IMR-90 (cell line): ENCODE results near the gene NCDN. TPM values are rescaled to one million over a fixed set of nuclear protein-coding genes. Genes with fewer than 3 reads are reported as not detected.

Experiments
- ATAC-seq: fragments of 200-7000 bp; cut with Tn5 transposase; 2 replicates; pipeline ENCODE4 v1.9.1; 2020; ENCODE audit warnings: low read depth, mild to moderate bottlenecking, moderate library complexity
- BruUV-seq: library from RNA; stranded (reverse); fragments of 400-500 nt; replicated peaks from 2 replicates; lab custom pipeline; 2021; lab: Mats Ljungman, UMichigan
- CTCF ChIA-PET: fragments of 300-600 bp; formaldehyde crosslinking; extraction: SDS; loops from one replicate; lab custom pipeline; 2021; ENCODE audit warnings: antibody characterized with exemption; lab: Yijun Ruan, JAX
- POLR2A ChIA-PET: fragments of 300-600 bp; sonication (Branson Sonifier 250); formaldehyde crosslinking; loops from one replicate; lab custom pipeline; 2022; ENCODE audit warnings: antibody characterized with exemption; ENCODE audit not compliant: unreplicated experiment; lab: Charles Lee
- DNase-seq: peaks from one replicate; pipeline ENCODE4 v3.0.0; 2013
- H2AFZ ChIP-seq: replicated peaks from 2 replicates; pipeline ENCODE3; 2013; ENCODE audit warnings: low read length, mild to moderate bottlenecking; ENCODE audit not compliant: poor library complexity
- H2AK5ac ChIP-seq: 2 replicates; pipeline ENCODE4 v1.6.1; 2013; ENCODE audit warnings: low read depth, low read length, inconsistent platforms
- H2AK9ac ChIP-seq: replicated peaks from 2 replicates; pipeline ENCODE3; 2013; ENCODE audit warnings: mild to moderate bottlenecking, low read depth, low read length, moderate library complexity; ENCODE audit not compliant: poor library complexity
- H2BK120ac ChIP-seq: 2 replicates; pipeline ENCODE4 v1.6.1; 2013; ENCODE audit warnings: low read depth, low read length, inconsistent platforms
- H2BK15ac ChIP-seq: 3 replicates; pipeline ENCODE4 v1.6.1; 2013; ENCODE audit warnings: low read depth, low read length, inconsistent platforms
- H2BK20ac ChIP-seq: 2 replicates; pipeline ENCODE4 v1.6.1; 2013; ENCODE audit warnings: low read depth, mild to moderate bottlenecking, inconsistent platforms, low read length, moderate library complexity
- H2BK5ac ChIP-seq: 2 replicates; pipeline ENCODE4 v1.6.1; 2013; ENCODE audit warnings: mild to moderate bottlenecking, low read depth, low read length, inconsistent platforms; ENCODE audit not compliant: poor library complexity, severe bottlenecking
- H3K14ac ChIP-seq: replicated peaks from 2 replicates; pipeline ENCODE4 v1.6.1; 2013; ENCODE audit warnings: low read depth, low read length, inconsistent platforms
- H3K18ac ChIP-seq: 2 replicates; pipeline ENCODE4 v1.6.1; 2013; ENCODE audit warnings: low read depth, low read length, control low read depth
- H3K23ac ChIP-seq: 2 replicates; pipeline ENCODE4 v1.6.1; 2013; ENCODE audit warnings: low read depth, low read length, inconsistent platforms
- H3K27ac ChIP-seq: 2 replicates; pipeline ENCODE4 v1.5.1; 2013; ENCODE audit warnings: mild to moderate bottlenecking, control low read depth, low read length; ENCODE audit not compliant: insufficient read depth
- H3K27me3 ChIP-seq: 2 replicates; pipeline ENCODE4 v1.6.1; 2013; ENCODE audit warnings: low read length; ENCODE audit not compliant: control insufficient read depth, insufficient read depth
- H3K36me3 ChIP-seq: 2 replicates; pipeline ENCODE4 v1.6.1; 2013; ENCODE audit warnings: low read length, mixed read lengths; ENCODE audit not compliant: control insufficient read depth, insufficient read depth
- H3K4ac ChIP-seq: 2 replicates; pipeline ENCODE4 v1.6.1; 2013; ENCODE audit warnings: low read depth, low read length, inconsistent platforms
- H3K4me1 ChIP-seq: 2 replicates; pipeline ENCODE4 v1.6.1; 2013; ENCODE audit warnings: low read length, mixed read lengths; ENCODE audit not compliant: control insufficient read depth, insufficient read depth
- H3K4me2 ChIP-seq: 2 replicates; pipeline ENCODE4 v1.6.1; 2013; ENCODE audit warnings: low read depth, mild to moderate bottlenecking, control low read depth, low read length, moderate library complexity
- H3K4me3 ChIP-seq: 2 replicates; pipeline ENCODE4 v1.5.1; 2013; ENCODE audit warnings: low read depth, mild to moderate bottlenecking, control low read depth, low read length, moderate library complexity; ENCODE audit not compliant: insufficient read depth
- H3K56ac ChIP-seq: 2 replicates; pipeline ENCODE4 v1.6.1; 2013; ENCODE audit warnings: low read length, inconsistent platforms; ENCODE audit not compliant: insufficient read depth; ENCODE audit errors: extremely low read depth
- H3K79me1 ChIP-seq, 2 experiments: 2 replicates each; pipeline ENCODE4 v1.6.1; 2013; ENCODE audit warnings: low read length in 2 of 2, inconsistent platforms in 1 of 2, low read depth in 1 of 2
- H3K9ac ChIP-seq: 2 replicates; pipeline ENCODE4 v1.6.1; 2013; ENCODE audit warnings: low read depth, low read length, control low read depth
- H3K9me1 ChIP-seq: 2 replicates; pipeline ENCODE4 v1.6.1; 2013; ENCODE audit warnings: low read length, inconsistent platforms; ENCODE audit not compliant: insufficient read depth
- H3K9me3 ChIP-seq: 2 replicates; pipeline ENCODE4 v1.6.1; 2013; ENCODE audit warnings: low read length; ENCODE audit not compliant: control insufficient read depth, insufficient read depth
- H4K20me1 ChIP-seq: 2 replicates; pipeline ENCODE4 v1.6.1; 2013; ENCODE audit warnings: low read length, inconsistent platforms; ENCODE audit not compliant: insufficient read depth
- H4K5ac ChIP-seq: 2 replicates; pipeline ENCODE4 v1.6.1; 2013; ENCODE audit warnings: mild to moderate bottlenecking, low read depth, low read length, control low read depth
- H4K8ac ChIP-seq, 2 experiments: 2 replicates each; pipeline ENCODE4 v1.6.1; 2013; ENCODE audit warnings: low read depth in 2 of 2, low read length in 2 of 2, control low read depth in 1 of 2, inconsistent platforms in 1 of 2
- H4K91ac ChIP-seq: 2 replicates; pipeline ENCODE4 v1.6.1; 2013; ENCODE audit warnings: low read depth, low read length, inconsistent platforms; ENCODE audit not compliant: insufficient read depth
- BHLHE40 ChIP-seq: fragments of 150-350 bp; IDR thresholded peaks from 2 replicates; pipeline ENCODE4 v1.6.1; 2016; ENCODE audit warnings: mild to moderate bottlenecking, low read depth, low read length
- CEBPB ChIP-seq: IDR thresholded peaks from 2 replicates; pipeline ENCODE4 v1.6.1; 2012; ENCODE audit warnings: low read depth, low read length, improper control_type of control experiment
- CHD1 ChIP-seq: IDR thresholded peaks from 2 replicates; pipeline ENCODE4 v1.6.1; 2012; ENCODE audit warnings: low read depth, low read length, improper control_type of control experiment
- FOS ChIP-seq: fragments of 150-350 bp; IDR thresholded peaks from 2 replicates; pipeline ENCODE4 v1.6.1; 2016; ENCODE audit warnings: low read depth, low read length
- MAZ ChIP-seq: IDR thresholded peaks from 2 replicates; pipeline ENCODE4 v1.6.1; 2012; ENCODE audit warnings: low read depth, mild to moderate bottlenecking, low read length, improper control_type of control experiment, moderate library complexity, borderline replicate concordance
- POLR2A ChIP-seq: IDR thresholded peaks from 2 replicates; pipeline ENCODE4 v1.6.1; 2012; ENCODE audit warnings: mild to moderate bottlenecking, low read depth, low read length
- RAD21 ChIP-seq: IDR thresholded peaks from 2 replicates; pipeline ENCODE4 v1.6.1; 2012; ENCODE audit warnings: low read length, improper control_type of control experiment
- RCOR1 ChIP-seq: IDR thresholded peaks from 2 replicates; pipeline ENCODE4 v1.6.1; 2012; ENCODE audit warnings: mild to moderate bottlenecking, low read length, improper control_type of control experiment; ENCODE audit not compliant: insufficient replicate concordance
- RFX5 ChIP-seq: IDR thresholded peaks from 2 replicates; pipeline ENCODE4 v1.8.0; 2012; ENCODE audit warnings: low read depth, mild to moderate bottlenecking, low read length, moderate library complexity
- SMC3 ChIP-seq: fragments of 150-350 bp; IDR thresholded peaks from 2 replicates; pipeline ENCODE4 v1.6.1; 2016; ENCODE audit warnings: low read depth, mild to moderate bottlenecking, antibody characterized with exemption, low read length, moderate library complexity
- USF2 ChIP-seq: fragments of 150-350 bp; IDR thresholded peaks from 2 replicates; pipeline ENCODE4 v1.6.1; 2017; ENCODE audit warnings: mild to moderate bottlenecking, antibody characterized with exemption, low read length, low read depth
- WGBS, 2 experiments: methylation state at CpG; one replicate each; pipeline versions ENCODE4 v1.1.5 to v1.1.7; 2013; ENCODE audit warnings: missing lambda C conversion rate in 2 of 2; ENCODE audit not compliant: insufficient read length in 1 of 2; ENCODE audit errors: extremely low coverage in 2 of 2; 5-methylcytosine and 5-hydroxymethylcytosine counted together
- dilution Hi-C: fragments of 300-500 bp; cut with HindIII; formaldehyde crosslinking; loops from one replicate; pipeline ENCODE4 v1.14.3; 2018; ENCODE audit warnings: low sequenced_read_pairs; ENCODE audit not compliant: unreplicated experiment
- in situ Hi-C: fragments of 300-500 bp; cut with MboI; formaldehyde crosslinking; loops from 3 replicates; pipeline ENCODE4 v1.14.3; 2019; ENCODE audit warnings: low sequenced_read_pairs, inconsistent platforms, mixed read lengths
- intact Hi-C: fragments of 100-400 bp; cut with micrococcal nuclease; formaldehyde crosslinking; loops from 2 replicates; pipeline ENCODE4 v1.10.0; 2022
- polyA plus RNA-seq, 3 experiments: library from polyadenylated mRNA; depleted of rRNA; stranded (reverse); fragments of >200 nt; gene quantifications; 2 replicates each; pipeline ENCODE4 v1.2.3, GENCODE V29; 2012; ENCODE audit warnings: low replicate concordance in 1 of 3
- total RNA-seq: library from RNA; depleted of rRNA; stranded (reverse); fragments of >200 nt; gene quantifications from 2 replicates; pipeline ENCODE4 v1.2.3, GENCODE V29; 2012
- TF ChIP-seq, protein P1 (sequence below): fragments of 150-350 bp; IDR thresholded peaks from 2 replicates; pipeline ENCODE4 v1.6.1; 2016; ENCODE audit warnings: low read depth, mild to moderate bottlenecking, low read length, moderate library complexity, borderline replicate concordance
- TF ChIP-seq, protein P2 (sequence below): conservative IDR thresholded peaks from 2 replicates; pipeline ENCODE4 v1.5.1; 2012; ENCODE audit warnings: mild to moderate bottlenecking, low read depth, low read length, improper control_type of control experiment

NCDN gene
- total and polyA plus RNA-seq, 2 of the 4 experiments (the other 2 are of a cell fraction) = 10.0 to 38.8 TPM

GRCh38 chr1:35599411-35599810, 41.8 kb downstream of the NCDN start:
- intact Hi-C loops = no loop called here

More at GRCh38 chr1:35599411-35599810, 41.8 kb downstream of the NCDN start:
- DNase-seq (no peak), ATAC-seq (no peak)
- Histone ChIP-seq H3K14ac (no peak overlapping the region), H2BK5ac (no peak overlapping the region), H3K27me3 (no peaks in the 10 kb centered on the region), H3K56ac (no peak overlapping the region), H2AK9ac (no peak overlapping the region), H3K9me3 (no peaks in the 10 kb centered on the region), H3K79me1 (peaks cover 6 to 10% of the 10 kb centered on the region in 2 experiments; a peak in 2 of 4 replicates), H3K23ac (no peak overlapping the region), H3K9me1 (peaks cover 6% of the 10 kb centered on the region), H2AFZ (no peak overlapping the region), H3K4me2 (no peak overlapping the region), H4K91ac (no peak overlapping the region), H2AK5ac (no peak overlapping the region), H2BK15ac (no peak overlapping the region), H3K9ac (no peak overlapping the region), H3K4me1 (no peaks in the 10 kb centered on the region), H3K27ac (no peak overlapping the region), H2BK120ac (no peak overlapping the region), H3K18ac (no peak overlapping the region), H3K4me3 (no peak overlapping the region), H2BK20ac (no peak overlapping the region), H4K5ac (no peak overlapping the region), H3K36me3 (peaks cover 26% of the 10 kb centered on the region), H3K4ac (no peak overlapping the region), H4K20me1 (no peaks in the 10 kb centered on the region; the same call in 1 of the 2 replicates), H4K8ac (no peak overlapping the region)
- POLR2A ChIA-PET = no interaction called here
- in situ Hi-C loops = no loop called here
- CTCF ChIA-PET = no interaction called here
- TF ChIP-seq USF2 (no peak), CEBPB (no peak), MAZ (no peak), RFX5 (no peak), RAD21 (no peak), CHD1 (no peak), SMC3 (no peak), BHLHE40 (no peak), RCOR1 (no peak), POLR2A (no peak), FOS (no peak)
- TF ChIP-seq, protein P1, sequence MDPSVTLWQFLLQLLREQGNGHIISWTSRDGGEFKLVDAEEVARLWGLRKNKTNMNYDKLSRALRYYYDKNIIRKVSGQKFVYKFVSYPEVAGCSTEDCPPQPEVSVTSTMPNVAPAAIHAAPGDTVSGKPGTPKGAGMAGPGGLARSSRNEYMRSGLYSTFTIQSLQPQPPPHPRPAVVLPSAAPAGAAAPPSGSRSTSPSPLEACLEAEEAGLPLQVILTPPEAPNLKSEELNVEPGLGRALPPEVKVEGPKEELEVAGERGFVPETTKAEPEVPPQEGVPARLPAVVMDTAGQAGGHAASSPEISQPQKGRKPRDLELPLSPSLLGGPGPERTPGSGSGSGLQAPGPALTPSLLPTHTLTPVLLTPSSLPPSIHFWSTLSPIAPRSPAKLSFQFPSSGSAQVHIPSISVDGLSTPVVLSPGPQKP = no peak
- TF ChIP-seq, protein P2, sequence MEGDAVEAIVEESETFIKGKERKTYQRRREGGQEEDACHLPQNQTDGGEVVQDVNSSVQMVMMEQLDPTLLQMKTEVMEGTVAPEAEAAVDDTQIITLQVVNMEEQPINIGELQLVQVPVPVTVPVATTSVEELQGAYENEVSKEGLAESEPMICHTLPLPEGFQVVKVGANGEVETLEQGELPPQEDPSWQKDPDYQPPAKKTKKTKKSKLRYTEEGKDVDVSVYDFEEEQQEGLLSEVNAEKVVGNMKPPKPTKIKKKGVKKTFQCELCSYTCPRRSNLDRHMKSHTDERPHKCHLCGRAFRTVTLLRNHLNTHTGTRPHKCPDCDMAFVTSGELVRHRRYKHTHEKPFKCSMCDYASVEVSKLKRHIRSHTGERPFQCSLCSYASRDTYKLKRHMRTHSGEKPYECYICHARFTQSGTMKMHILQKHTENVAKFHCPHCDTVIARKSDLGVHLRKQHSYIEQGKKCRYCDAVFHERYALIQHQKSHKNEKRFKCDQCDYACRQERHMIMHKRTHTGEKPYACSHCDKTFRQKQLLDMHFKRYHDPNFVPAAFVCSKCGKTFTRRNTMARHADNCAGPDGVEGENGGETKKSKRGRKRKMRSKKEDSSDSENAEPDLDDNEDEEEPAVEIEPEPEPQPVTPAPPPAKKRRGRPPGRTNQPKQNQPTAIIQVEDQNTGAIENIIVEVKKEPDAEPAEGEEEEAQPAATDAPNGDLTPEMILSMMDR = no peak
- WGBS, 2 experiments = 90 to 100% methylated on average over 1 to 3 of the region's 3 CpGs
- dilution Hi-C loops = no loop called here
- BruUV-seq = no TSS peak
